A549 (cell line): ENCODE measurements around the gene ARHGAP4. TPM values are rescaled to one million over a fixed set of nuclear protein-coding genes. Genes with fewer than 3 reads are reported as not detected.

ENCODE experiments used
- ATAC-seq, 2 experiments: fragments of 200-7000 bp in 1 of 2; fragments of >200 bp in 1 of 2; cut with Nextera tagmentation in 1 of 2; cut with Tn5 transposase in 1 of 2; 3 replicates each; pipeline versions ENCODE4 v1.8.0 to v1.9.1; 2018 to 2020; ENCODE audit warnings: mild to moderate bottlenecking in 1 of 2, moderate library complexity in 1 of 2
- CTCF ChIA-PET: fragments of 300-600 bp; sonication (Branson Sonifier 250); formaldehyde crosslinking; extraction: SDS; loops from one replicate; lab custom pipeline; 2021; ENCODE audit warnings: antibody characterized with exemption, inconsistent platforms; lab: Yijun Ruan, JAX
- POLR2A ChIA-PET: fragments of 350-600 bp; formaldehyde crosslinking; extraction: SDS; loops from one replicate; lab custom pipeline; 2021; ENCODE audit warnings: antibody characterized with exemption, inconsistent platforms; lab: Yijun Ruan, JAX
- DNase-seq, 2 experiments: peaks; one replicate each; pipeline versions ENCODE4 v3.0.0 to v3.0.0-alpha.2; 2011 to 2016; ENCODE audit warnings: low read depth in 1 of 2, low spot score in 1 of 2
- FAIRE-seq: peaks from 2 replicates; lab custom pipeline; 2011; peaks lifted over from hg19 to GRCh38; lab: Jason Lieb, UNC
- H3K27ac ChIP-seq, 2 experiments: fragments of >200 bp; sonication (Bioruptor Twin); formaldehyde crosslinking; 3 replicates each; pipeline ENCODE4 v1.5.1; 2016 to 2017
- H3K4me1 ChIP-seq: fragments of >200 bp; sonication (Bioruptor Twin); formaldehyde crosslinking; 3 replicates; pipeline ENCODE4 v1.6.1; 2016
- H3K4me2 ChIP-seq: fragments of >200 bp; sonication (Bioruptor Twin); formaldehyde crosslinking; 3 replicates; pipeline ENCODE4 v1.6.1; 2016
- H3K4me3 ChIP-seq: fragments of >200 bp; sonication (Bioruptor Twin); formaldehyde crosslinking; 3 replicates; pipeline ENCODE4 v1.5.1; 2016
- H3K9me3 ChIP-seq: fragments of >200 bp; sonication (Bioruptor Twin); formaldehyde crosslinking; 3 replicates; pipeline ENCODE4 v1.6.1; 2016
- BHLHE40 ChIP-seq: IDR thresholded peaks from 2 replicates; pipeline ENCODE4 v1.6.1; 2012; ENCODE audit warnings: low read depth, low read length, inconsistent platforms
- CBX8 ChIP-seq: fragments of 200-600 bp; sonication (generic); IDR thresholded peaks from 2 replicates; pipeline ENCODE4 v1.6.1; 2016
- CTCF ChIP-seq: fragments of >200 bp; sonication (Bioruptor Twin); formaldehyde crosslinking; IDR thresholded peaks from 3 replicates; pipeline ENCODE4 v1.5.1; 2016
- ELK1 ChIP-seq: fragments of 150-350 bp; IDR thresholded peaks from 2 replicates; pipeline ENCODE4 v1.6.1; 2014; ENCODE audit warnings: low read depth, mild to moderate bottlenecking, low read length
- HES2 ChIP-seq: fragments of >200 bp; sonication (Bioruptor Twin); formaldehyde crosslinking; IDR thresholded peaks from 2 replicates; pipeline ENCODE4 v1.6.1; 2016
- HEYL ChIP-seq: fragments of 250-450 bp; sonication (Bioruptor Pico); IDR thresholded peaks from 2 replicates; pipeline ENCODE4 v1.8.0; 2021; ENCODE audit warnings: mild to moderate bottlenecking, moderate library complexity
- HOXB5 ChIP-seq: fragments of 250-450 bp; sonication (Bioruptor Pico); IDR thresholded peaks from 2 replicates; pipeline ENCODE4 v1.5.0; 2020; ENCODE audit warnings: mild to moderate bottlenecking, moderate library complexity
- KDM1A ChIP-seq: fragments of 200-600 bp; sonication (generic); IDR thresholded peaks from 2 replicates; pipeline ENCODE4 v1.6.1; 2016; ENCODE audit warnings: low read depth, mild to moderate bottlenecking
- KDM5A ChIP-seq: fragments of 200-600 bp; sonication (generic); IDR thresholded peaks from 2 replicates; pipeline ENCODE4 v1.6.1; 2016; ENCODE audit warnings: antibody characterized with exemption, mild to moderate bottlenecking
- MAFK ChIP-seq: fragments of 450-650 bp; IDR thresholded peaks from 2 replicates; pipeline ENCODE4 v1.6.1; 2014; ENCODE audit not compliant: partially characterized antibody
- MAX ChIP-seq: IDR thresholded peaks from 2 replicates; pipeline ENCODE4 v1.6.1; 2012
- NFE2L2 ChIP-seq: fragments of 150-350 bp; conservative IDR thresholded peaks from 2 replicates; pipeline ENCODE4 v1.6.1; 2014; ENCODE audit warnings: low read length
- NR3C1 ChIP-seq: fragments of >200 bp; sonication (Bioruptor Twin); formaldehyde crosslinking; IDR thresholded peaks from 3 replicates; pipeline ENCODE4 v1.6.1; 2017
- POLR2AphosphoS2 ChIP-seq: conservative IDR thresholded peaks from 2 replicates; pipeline ENCODE4 v1.6.1; 2012; ENCODE audit warnings: low read length, improper control_type of control experiment, inconsistent platforms
- RAD21 ChIP-seq, 2 experiments: fragments of >200 bp in 1 of 2; sonication (Bioruptor Twin) in 1 of 2; formaldehyde crosslinking in 1 of 2; IDR thresholded peaks in 1 of 2; conservative IDR thresholded peaks in 1 of 2; 2 replicates in 1 of 2; 3 replicates in 1 of 2; pipeline ENCODE4 v1.6.1; 2012 to 2018; ENCODE audit warnings: inconsistent platforms in 1 of 2
- RCOR1 ChIP-seq: fragments of 150-350 bp; IDR thresholded peaks from 2 replicates; pipeline ENCODE4 v1.6.1; 2014; ENCODE audit warnings: antibody characterized with exemption, low read length, low read depth
- REST ChIP-seq: fragments of 200-600 bp; sonication (generic); IDR thresholded peaks from 2 replicates; pipeline ENCODE4 v1.6.1; 2016; ENCODE audit warnings: antibody characterized with exemption, mild to moderate bottlenecking, moderate library complexity
- RFX5 ChIP-seq: fragments of 450-650 bp; IDR thresholded peaks from 2 replicates; pipeline ENCODE4 v1.7.1; 2014; ENCODE audit warnings: antibody characterized with exemption, mild to moderate bottlenecking, moderate library complexity
- TP53 ChIP-seq: fragments of 250-450 bp; sonication (Bioruptor Pico); IDR thresholded peaks from 2 replicates; pipeline ENCODE4 v1.5.0; 2021; ENCODE audit warnings: mild to moderate bottlenecking, moderate library complexity
- WGBS: methylation state at CpG from one replicate; pipeline ENCODE4 v1.1.6; 2017; ENCODE audit errors: missing lambda C conversion rate; 5-methylcytosine and 5-hydroxymethylcytosine counted together
- polyA plus RNA-seq, 4 experiments: library from polyadenylated mRNA; depleted of rRNA in 3 of 4; stranded (reverse); fragments of >200 nt; fragmentation: RNase III in 1 of 4; extraction: RNeasy Plus Mini Kit Qiagen cat#74134 plus additional on column Dnase treatment in 1 of 4; gene quantifications; 2 replicates in 3 of 4; 3 replicates in 1 of 4; pipeline ENCODE4 v1.2.3, GENCODE V29; 2011 to 2017

ARHGAP4 gene
- polyA plus RNA-seq, 2 of the 4 experiments (the other 2 are of a cell fraction) = 0.78 to 0.98 TPM

GRCh38 chrX:153900831-153901752 is 25.0 kb downstream of the ARHGAP4 start:
- peak; percentile 44 to 68 for DNase-seq
- 41% methylated on average over 21 of the region's 26 CpGs for WGBS
- H3K27ac ChIP-seq = peak overlapping the region; percentile 17 to 77; a peak in 3 of 6 replicates
- no peak for FAIRE-seq
- CTCF ChIA-PET = interaction anchor here (1.1 to 1.7 kb wide), 2 partner anchors 9 to 17 kb away, joined by 4 to 7 read pairs; no protein-coding TSS in a partner anchor
- TF ChIP-seq HES2 (no peak), HEYL (CRISPR knock-in tag) (no peak), RFX5 (no peak), POLR2AphosphoS2 (no peak), KDM5A (no peak), KDM1A (no peak)
- TF ChIP-seq, all 56 proteins: peak for 0
- peak overlapping the region; percentile 59 for H3K4me2 ChIP-seq
- H3K4me3 ChIP-seq = no peak overlapping the region
- ATAC-seq = peak; percentile 75 to 79
- no peaks in the 10 kb centered on the region for H3K9me3 ChIP-seq
- peaks cover 26% of the 10 kb centered on the region for H3K4me1 ChIP-seq
- POLR2A ChIA-PET = interaction anchor here (1.2 kb wide), 1 partner anchor 26 kb away, joined by 4 read pairs; no protein-coding TSS in a partner anchor

- Histone ChIP-seq H3K4me2 (no peak overlapping the region), H3K4me3 (no peak overlapping the region), H3K27ac (no peak overlapping the region), H3K9me3 (no peaks in the 10 kb centered on the region), H3K4me1 (peaks cover 26% of the 10 kb centered on the region)
- FAIRE-seq (no peak), ATAC-seq (no peak), DNase-seq (no peak)
- no peak for TF ChIP-seq ELK1
- no peak for TF ChIP-seq CTCF
- no peak for TF ChIP-seq RAD21 (conservative IDR thresholded peaks at IDR 0.05 in 1 of 2, IDR thresholded peaks at IDR 0.05 in 1 of 2)
- TF ChIP-seq HEYL (CRISPR knock-in tag) = no peak
- no peak for TF ChIP-seq MAX
- no peak for TF ChIP-seq NR3C1
- no peak for TF ChIP-seq NFE2L2
- no peak for TF ChIP-seq REST
- no peak for TF ChIP-seq BHLHE40
- no peak for TF ChIP-seq MAFK
- no peak for TF ChIP-seq TP53 (CRISPR knock-in tag)
- no peak for TF ChIP-seq CBX8
- TF ChIP-seq HOXB5 (CRISPR knock-in tag) = no peak
- TF ChIP-seq RCOR1 = no peak
- POLR2A ChIA-PET = no interaction called here
- CTCF ChIA-PET = interaction anchor here (0.6 to 1.0 kb wide), 2 partner anchors 10 to 134 kb away, joined by 3 to 5 read pairs; no protein-coding TSS in a partner anchor
These were observed 28.2 kb downstream of the ARHGAP4 start for GRCh38 chrX:153897899-153898298.
